Right lobe of liver (tissue), 4 donors: ENCODE measurements around the gene RUNX2.

Source experiments
- POLR2A ChIP-seq: fragments of 450-650 bp; IDR thresholded peaks from one replicate; pipeline ENCODE4 v1.6.1; 2017; ENCODE audit warnings: antibody characterized with exemption, mild to moderate bottlenecking
- TF ChIP-seq, protein P1 (sequence below), 4 donors: fragments of 200-600 bp in 3 of 4; fragments of 450-650 bp in 1 of 4; IDR thresholded peaks; one replicate each; pipeline versions ENCODE4 v1.5.1 to v1.8.0; 2016 to 2022; ENCODE audit warnings: antibody characterized with exemption in 4 of 4, mild to moderate bottlenecking in 2 of 4
- donor health status: DM: no; HTN: no; CAD: no.
- donor health status: DM: no; HTN: no; CAD: no.
- donor health status: DM: no; HTN: yes; CAD: no.

DNA sequence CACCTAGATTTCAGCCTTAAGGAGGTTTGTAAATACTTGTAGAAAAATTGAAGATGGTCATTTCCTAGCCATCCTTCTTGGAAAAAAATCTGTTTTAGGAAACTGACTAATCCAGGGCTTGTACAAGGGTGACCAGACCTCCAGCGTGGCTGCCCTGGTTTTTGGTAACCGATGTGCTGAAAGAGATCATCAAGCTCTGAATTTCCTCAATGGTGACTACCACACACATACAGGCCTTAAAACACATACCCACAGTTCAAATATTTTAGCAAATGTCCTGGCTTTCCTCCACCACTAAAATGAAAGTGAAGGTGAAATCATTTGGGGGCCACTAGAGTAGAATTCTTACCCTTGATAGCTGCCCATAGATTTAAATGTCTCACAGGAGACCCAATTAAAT, 264.9 kb downstream of the RUNX2 start:
- TF ChIP-seq, protein P1, sequence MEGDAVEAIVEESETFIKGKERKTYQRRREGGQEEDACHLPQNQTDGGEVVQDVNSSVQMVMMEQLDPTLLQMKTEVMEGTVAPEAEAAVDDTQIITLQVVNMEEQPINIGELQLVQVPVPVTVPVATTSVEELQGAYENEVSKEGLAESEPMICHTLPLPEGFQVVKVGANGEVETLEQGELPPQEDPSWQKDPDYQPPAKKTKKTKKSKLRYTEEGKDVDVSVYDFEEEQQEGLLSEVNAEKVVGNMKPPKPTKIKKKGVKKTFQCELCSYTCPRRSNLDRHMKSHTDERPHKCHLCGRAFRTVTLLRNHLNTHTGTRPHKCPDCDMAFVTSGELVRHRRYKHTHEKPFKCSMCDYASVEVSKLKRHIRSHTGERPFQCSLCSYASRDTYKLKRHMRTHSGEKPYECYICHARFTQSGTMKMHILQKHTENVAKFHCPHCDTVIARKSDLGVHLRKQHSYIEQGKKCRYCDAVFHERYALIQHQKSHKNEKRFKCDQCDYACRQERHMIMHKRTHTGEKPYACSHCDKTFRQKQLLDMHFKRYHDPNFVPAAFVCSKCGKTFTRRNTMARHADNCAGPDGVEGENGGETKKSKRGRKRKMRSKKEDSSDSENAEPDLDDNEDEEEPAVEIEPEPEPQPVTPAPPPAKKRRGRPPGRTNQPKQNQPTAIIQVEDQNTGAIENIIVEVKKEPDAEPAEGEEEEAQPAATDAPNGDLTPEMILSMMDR (IDR thresholded peaks at IDR 0.05): no peak
- no peak for TF ChIP-seq POLR2A
